Measurements from ENCODE around the gene CCDC83.
A peak's percentile ranks its signal among the peaks of the same experiment; 100 is the strongest.

CCDC83 gene

GRCh38 chr11:85855341-85855656 is at the start of gene CCDC83:
CCDC83 (plus strand) TSS chr11:85855383; CDS start chr11:85865124, 9,741 bp downstream.
- DNase-seq (ENCODE audit: low read depth), result no peak
- no peak for TF ChIP-seq CTCF (IDR thresholded peaks at IDR 0.05; ENCODE audit: control insufficient read depth, insufficient read depth, low read depth, low read length, missing control alignments)
- H3K4me3 ChIP-seq (ENCODE audit: control insufficient read depth, low read depth, low read length), result peak within 1 kb of the TSS; percentile 73

DNA sequence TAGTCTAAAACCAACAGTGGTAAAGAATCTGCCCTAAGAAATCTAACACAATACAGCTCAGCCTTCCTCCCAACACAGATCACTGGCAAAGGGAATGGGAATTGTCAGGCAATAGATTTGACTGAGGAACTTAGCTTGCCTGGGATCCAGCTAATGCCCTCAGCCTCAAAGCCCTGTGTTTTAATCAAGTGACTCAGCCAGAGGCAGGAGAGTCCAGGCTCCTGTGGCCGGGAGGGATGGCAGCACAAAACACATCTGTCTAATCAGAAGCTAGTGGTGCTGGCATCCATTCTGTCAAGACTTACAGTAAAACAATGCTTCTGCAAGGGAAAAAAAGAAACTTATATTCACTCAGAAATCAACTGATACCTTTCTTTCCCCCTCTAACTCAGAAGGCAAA is 49.8 kb upstream of the CCDC83 start:
- no peak overlapping the region for H3K4me3 ChIP-seq (ENCODE audit: control insufficient read depth, low read depth, low read length)
- DNase-seq (ENCODE audit: low read depth), result no peak
- TF ChIP-seq CTCF (IDR thresholded peaks at IDR 0.05; ENCODE audit: control insufficient read depth, insufficient read depth, low read depth, low read length, missing control alignments), result no peak

GRCh38 chr11:85806016-85806415 is 49.2 kb upstream of the CCDC83 start:
- no peak for DNase-seq (ENCODE audit: low read depth)
- no peak overlapping the region for H3K4me3 ChIP-seq (ENCODE audit: control insufficient read depth, low read depth, low read length)
- no peak for TF ChIP-seq CTCF (IDR thresholded peaks at IDR 0.05; ENCODE audit: control insufficient read depth, insufficient read depth, low read depth, low read length, missing control alignments)

GRCh38 chr11:85806876-85807275 is 48.3 kb upstream of the CCDC83 start:
- no peak overlapping the region for H3K4me3 ChIP-seq (ENCODE audit: control insufficient read depth, low read depth, low read length)
- no peak for TF ChIP-seq CTCF (IDR thresholded peaks at IDR 0.05; ENCODE audit: control insufficient read depth, insufficient read depth, low read depth, low read length, missing control alignments)
- DNase-seq (ENCODE audit: low read depth), result no peak

- DNase-seq (ENCODE audit: low read depth), result no peak
- no peak for TF ChIP-seq CTCF (IDR thresholded peaks at IDR 0.05; ENCODE audit: control insufficient read depth, insufficient read depth, low read depth, low read length, missing control alignments)
- H3K4me3 ChIP-seq (ENCODE audit: control insufficient read depth, low read depth, low read length), result no peak overlapping the region
These were observed 46.0 kb upstream of the CCDC83 start for GRCh38 chr11:85809191-85809590.

DNA sequence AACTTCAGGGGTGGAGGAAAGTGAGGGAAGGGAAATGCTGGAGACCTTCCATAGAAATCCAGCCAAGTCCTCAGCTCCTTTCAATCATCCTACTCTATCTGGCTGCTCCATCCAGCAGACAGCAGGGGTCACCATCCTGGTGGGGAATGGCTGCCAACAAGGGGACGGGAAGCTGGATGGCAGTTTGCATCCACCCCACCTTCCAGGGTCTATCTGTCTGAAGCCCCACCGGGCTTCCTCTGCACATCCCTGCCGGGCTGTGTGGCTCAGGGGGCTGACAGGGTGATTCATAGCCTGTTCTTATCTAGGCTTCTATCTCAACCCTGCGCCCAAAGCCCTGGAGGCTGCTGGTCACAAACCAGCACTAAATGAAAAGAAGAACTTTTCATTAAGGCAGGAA is 45.3 kb upstream of the CCDC83 start:
- no peak for TF ChIP-seq CTCF (IDR thresholded peaks at IDR 0.05; ENCODE audit: control insufficient read depth, insufficient read depth, low read depth, low read length, missing control alignments)
- no peak overlapping the region for H3K4me3 ChIP-seq (ENCODE audit: control insufficient read depth, low read depth, low read length)
- no peak for DNase-seq (ENCODE audit: low read depth)

- DNase-seq (ENCODE audit: low read depth), result no peak
- TF ChIP-seq CTCF (IDR thresholded peaks at IDR 0.05; ENCODE audit: control insufficient read depth, insufficient read depth, low read depth, low read length, missing control alignments), result no peak
- H3K4me3 ChIP-seq (ENCODE audit: control insufficient read depth, low read depth, low read length), result peak overlapping the region; percentile 35
These were observed 44.7 kb upstream of the CCDC83 start for GRCh38 chr11:85810521-85810870.
